HG03432 (cell line): ENCODE results near the gene RBM10.

Source experiments
- ATAC-seq: cut with Tn5 transposase; IDR thresholded peaks from one replicate; pipeline ENCODE4 v1.9.1; 2021; ENCODE audit warnings: mild to moderate bottlenecking, moderate library complexity; ENCODE audit not compliant: unreplicated experiment

Gene RBM10

DNA sequence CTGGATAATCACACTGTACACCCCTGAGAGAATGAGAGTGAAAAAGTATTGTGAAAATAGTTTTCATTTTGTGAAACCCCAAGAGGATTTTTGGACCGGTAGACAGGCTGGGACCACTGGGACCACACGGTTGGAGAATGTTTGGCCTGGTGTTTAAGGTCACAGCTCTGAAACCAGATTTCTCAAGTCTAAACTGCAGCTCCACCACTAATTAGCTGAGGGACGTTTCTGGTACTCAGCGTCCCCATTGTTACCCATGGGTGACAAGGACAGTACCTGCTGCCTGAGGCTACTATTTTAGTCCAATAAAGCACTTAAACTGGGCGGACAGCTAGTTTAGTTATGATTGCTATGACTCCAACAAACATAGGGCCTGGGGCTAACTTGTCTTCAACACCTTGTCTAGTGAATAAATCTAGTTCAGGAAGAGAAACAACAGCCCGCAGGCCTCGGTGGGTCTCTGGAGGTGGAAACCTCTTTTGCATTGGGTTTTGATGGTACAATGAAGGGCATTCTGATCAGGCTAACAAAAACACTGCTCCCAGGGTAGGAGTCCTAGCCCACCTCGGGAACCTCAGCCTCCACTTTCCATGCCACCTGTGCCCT, 87.3 kb downstream of the RBM10 start:
- ATAC-seq, result no peak

DNA sequence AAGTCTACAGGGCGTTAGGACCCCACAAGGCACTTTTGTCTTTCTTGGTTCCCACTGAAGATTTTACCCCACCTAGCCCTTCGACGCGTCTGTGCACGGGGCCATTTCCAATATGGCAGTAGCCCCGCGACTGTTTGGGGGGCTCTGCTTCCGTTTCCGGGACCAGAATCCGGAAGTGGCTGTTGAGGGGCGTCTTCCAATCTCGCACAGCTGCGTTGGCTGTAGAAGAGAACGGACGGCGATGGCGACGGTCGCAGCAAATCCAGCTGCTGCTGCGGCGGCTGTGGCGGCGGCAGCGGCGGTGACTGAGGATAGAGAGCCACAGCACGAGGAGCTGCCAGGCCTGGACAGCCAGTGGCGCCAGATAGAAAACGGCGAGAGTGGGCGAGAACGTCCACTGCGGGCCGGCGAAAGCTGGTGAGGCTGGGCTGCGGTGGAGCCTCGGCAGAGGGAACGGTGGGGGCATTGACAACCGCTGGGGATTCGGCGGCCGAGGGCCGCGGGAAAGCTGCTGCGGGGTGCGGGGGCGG, 87.8 kb downstream of the RBM10 start, which contains the start of gene USP11:
TSS of gene USP11 (plus strand) at position 207 of the 530 bp plus-strand sequence. CDS start at position 242, 35 bp downstream.
- ATAC-seq, result peak; percentile 28

- peak; percentile 89 for ATAC-seq
Measured at GRCh38 chrX:47233333-47234113, 88.5 kb downstream of the RBM10 start.

GRCh38 chrX:47234583-47234982, 89.6 kb downstream of the RBM10 start:
- ATAC-seq, result no peak

DNA sequence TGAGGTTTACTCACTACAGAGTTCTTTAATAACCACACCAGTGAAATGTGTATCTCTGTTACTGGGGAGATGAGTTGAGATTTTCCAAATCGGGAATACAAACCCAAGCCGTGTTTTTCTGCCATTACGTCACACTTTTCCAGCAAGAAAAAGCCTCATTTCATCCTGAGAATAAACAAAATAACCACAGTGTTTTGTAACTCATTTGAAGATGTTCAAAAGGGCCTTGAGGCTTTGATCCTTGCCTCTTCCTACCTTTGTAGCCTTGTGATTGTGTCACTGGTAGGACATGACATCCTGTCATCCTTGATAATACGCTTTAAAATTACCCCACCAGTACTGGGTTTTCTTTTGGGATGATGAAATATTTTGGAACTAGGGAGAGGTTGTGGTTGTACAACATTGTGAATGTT, 90.7 kb downstream of the RBM10 start:
- ATAC-seq, result no peak
